NCI-H748 treated with DMSO at 0.1 percent for 48 hours (cell line): Measurements from ENCODE around the gene NR2C2.

ENCODE experiments used
- DNase-seq: peaks from one replicate; lab custom pipeline; 2025; lab: John Stamatoyannopoulos, UW

The NR2C2 gene

GRCh38 chr3:15064299-15064834 lies 117.0 kb downstream of the NR2C2 start:
- no peak for DNase-seq

GRCh38 chr3:15064835-15065549 lies 117.6 kb downstream of the NR2C2 start, which contains the start of gene MRPS25:
Gene MRPS25, minus strand, starts transcription at chr3:15065315. Its CDS starts 121 bp downstream, at chr3:15065194.
- DNase-seq, result peak; percentile 60

GRCh38 chr3:15065550-15066007 lies 118.2 kb downstream of the NR2C2 start:
- no peak for DNase-seq

GRCh38 chr3:15066467-15066866 lies 119.1 kb downstream of the NR2C2 start:
- DNase-seq, result no peak

GRCh38 chr3:15069441-15069840 lies 122.1 kb downstream of the NR2C2 start:
- DNase-seq, result no peak

GRCh38 chr3:15071699-15072098 lies 124.3 kb downstream of the NR2C2 start:
- DNase-seq, result no peak

- DNase-seq, result no peak
Measured at GRCh38 chr3:15074500-15074899, 127.1 kb downstream of the NR2C2 start.

GRCh38 chr3:15079091-15079490 lies 131.7 kb downstream of the NR2C2 start:
- DNase-seq, result no peak

GRCh38 chr3:15081960-15082664 lies 134.7 kb downstream of the NR2C2 start:
- DNase-seq, result no peak

- DNase-seq, result no peak
Measured at GRCh38 chr3:15083252-15083651, 135.9 kb downstream of the NR2C2 start.

GRCh38 chr3:15086263-15086662 lies 138.9 kb downstream of the NR2C2 start:
- no peak for DNase-seq

- no peak for DNase-seq
Measured at GRCh38 chr3:15086699-15087098, 139.3 kb downstream of the NR2C2 start.

GRCh38 chr3:15089201-15089600 lies 141.8 kb downstream of the NR2C2 start:
- no peak for DNase-seq

- DNase-seq, result no peak
Measured at GRCh38 chr3:15091575-15091974, 144.2 kb downstream of the NR2C2 start.

- no peak for DNase-seq
Measured at GRCh38 chr3:15092686-15093085, 145.3 kb downstream of the NR2C2 start.

GRCh38 chr3:15094187-15094875 lies 146.9 kb downstream of the NR2C2 start:
- no peak for DNase-seq

GRCh38 chr3:15096046-15096445 lies 148.7 kb downstream of the NR2C2 start:
- no peak for DNase-seq

- DNase-seq, result no peak
Measured at GRCh38 chr3:15097891-15098290, 150.5 kb downstream of the NR2C2 start.
